GM12874 (cell line): ENCODE data around the gene ISY1.

Experiments
- TF ChIP-seq, protein P1 (sequence below): IDR thresholded peaks from 2 replicates; pipeline ENCODE4 v1.5.1; 2011; ENCODE audit warnings: low read depth, mild to moderate bottlenecking, control low read depth, low read length, moderate library complexity; ENCODE audit not compliant: insufficient read depth

ISY1 gene

DNA sequence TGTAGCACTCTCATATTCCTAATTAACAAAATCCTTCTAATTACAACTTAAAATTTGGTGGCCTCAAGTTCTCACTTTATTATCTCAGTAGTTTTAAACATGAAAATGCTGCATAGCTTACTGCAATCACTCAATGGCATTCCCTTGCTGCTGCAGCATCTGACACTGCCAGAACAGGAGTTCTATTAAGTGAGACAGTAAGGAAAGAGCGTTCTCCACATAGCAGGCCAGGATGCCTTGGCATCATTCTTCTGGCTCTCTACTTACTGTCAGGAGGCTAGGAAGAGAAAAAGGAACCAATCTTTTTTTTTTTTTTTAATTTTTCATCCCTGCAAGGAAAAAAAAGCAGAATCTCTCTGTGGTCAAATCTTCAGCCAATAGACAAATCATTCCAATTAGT is 19.6 kb upstream of the ISY1 start:
- TF ChIP-seq, protein P1, sequence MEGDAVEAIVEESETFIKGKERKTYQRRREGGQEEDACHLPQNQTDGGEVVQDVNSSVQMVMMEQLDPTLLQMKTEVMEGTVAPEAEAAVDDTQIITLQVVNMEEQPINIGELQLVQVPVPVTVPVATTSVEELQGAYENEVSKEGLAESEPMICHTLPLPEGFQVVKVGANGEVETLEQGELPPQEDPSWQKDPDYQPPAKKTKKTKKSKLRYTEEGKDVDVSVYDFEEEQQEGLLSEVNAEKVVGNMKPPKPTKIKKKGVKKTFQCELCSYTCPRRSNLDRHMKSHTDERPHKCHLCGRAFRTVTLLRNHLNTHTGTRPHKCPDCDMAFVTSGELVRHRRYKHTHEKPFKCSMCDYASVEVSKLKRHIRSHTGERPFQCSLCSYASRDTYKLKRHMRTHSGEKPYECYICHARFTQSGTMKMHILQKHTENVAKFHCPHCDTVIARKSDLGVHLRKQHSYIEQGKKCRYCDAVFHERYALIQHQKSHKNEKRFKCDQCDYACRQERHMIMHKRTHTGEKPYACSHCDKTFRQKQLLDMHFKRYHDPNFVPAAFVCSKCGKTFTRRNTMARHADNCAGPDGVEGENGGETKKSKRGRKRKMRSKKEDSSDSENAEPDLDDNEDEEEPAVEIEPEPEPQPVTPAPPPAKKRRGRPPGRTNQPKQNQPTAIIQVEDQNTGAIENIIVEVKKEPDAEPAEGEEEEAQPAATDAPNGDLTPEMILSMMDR = no peak

DNA sequence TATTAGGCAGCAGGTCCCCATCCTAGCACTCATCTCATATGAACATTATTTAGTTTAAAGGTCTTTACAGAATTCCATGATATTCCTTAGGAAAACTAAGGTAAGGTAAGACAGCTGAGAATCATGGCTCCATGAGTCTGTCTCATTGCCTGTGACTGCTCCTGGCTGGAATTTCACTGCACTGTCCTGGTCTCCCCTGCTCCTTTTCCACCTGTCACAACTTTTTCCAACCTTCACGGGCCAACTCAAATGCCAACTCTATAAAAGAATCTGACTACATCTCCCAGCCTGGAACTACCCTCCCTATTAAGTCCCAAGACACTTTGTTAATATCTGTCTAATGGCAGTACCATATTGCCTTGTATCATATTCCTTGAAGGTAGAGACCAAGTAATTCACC is 15.2 kb upstream of the ISY1 start:
- TF ChIP-seq, protein P1 = no peak

DNA sequence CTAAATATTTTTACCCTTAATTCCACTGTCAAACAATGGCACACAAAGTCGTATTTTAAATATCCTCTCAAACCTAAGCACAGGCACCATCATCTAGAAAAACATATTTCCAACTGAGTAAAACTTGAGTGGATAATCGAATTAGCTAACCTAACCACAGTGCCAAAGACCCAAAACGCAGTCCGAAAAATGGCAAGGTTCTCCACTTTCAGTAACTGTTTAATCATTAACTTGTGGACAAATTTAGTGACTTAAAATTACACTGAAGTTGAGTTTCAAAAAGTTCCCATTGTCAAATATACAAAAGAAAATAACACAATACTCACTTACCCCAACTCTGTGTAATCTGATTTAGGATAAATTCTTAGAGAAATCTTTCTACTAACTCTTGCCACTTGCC is 12.9 kb upstream of the ISY1 start:
- TF ChIP-seq, protein P1 = no peak

DNA sequence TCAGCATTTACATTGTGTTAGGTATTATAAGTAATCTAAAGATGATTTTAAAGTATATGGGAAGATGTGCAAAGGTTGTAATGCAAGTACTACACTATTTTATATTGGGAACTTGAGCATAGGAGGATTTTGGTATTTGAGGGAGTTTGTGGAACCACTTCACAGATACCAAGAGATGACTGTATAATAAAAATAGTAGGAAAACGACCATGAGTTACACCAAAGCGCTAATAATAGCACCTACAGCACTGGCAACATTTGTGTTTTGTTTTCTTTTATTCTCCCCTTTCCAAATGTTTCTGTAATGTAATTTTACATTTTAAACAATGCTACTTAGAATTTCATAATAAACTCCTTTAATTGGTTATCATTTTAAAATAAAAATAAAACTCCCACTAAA is 12.3 kb upstream of the ISY1 start:
- TF ChIP-seq, protein P1 = no peak

DNA sequence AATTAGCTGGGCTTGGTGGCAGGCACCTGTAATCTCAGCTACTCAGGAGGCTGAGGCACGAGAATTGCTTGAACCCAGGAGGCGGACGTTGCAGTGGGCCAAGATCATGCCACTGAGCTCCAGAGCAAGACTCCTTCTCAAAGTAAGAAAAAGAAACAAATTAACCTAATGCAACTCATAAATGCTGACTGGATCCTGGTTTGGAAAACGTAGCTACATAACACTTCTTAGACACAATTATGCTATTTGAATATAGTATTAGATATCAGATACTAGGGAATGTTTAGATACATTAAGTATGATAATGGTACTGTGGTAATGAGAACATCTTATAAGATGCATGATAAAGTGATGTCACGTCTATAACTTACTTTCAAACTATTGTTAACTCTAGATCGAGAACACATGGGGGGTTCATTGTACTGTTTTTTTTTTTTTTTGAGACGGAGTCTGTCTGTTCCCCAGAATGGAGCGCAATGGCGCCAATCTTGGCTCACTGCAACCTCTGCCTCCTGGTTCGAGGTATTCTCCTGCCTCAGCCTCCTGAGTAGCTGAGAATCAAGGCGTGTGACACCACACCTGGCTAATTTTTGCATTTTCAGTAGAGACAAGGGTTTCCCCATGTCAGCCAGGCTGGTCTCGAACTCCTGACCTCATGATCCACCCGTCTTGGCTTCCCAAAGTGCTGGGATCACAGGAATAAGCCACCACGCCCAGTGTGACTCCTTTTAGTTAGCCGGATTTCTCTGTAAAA is 5.9 kb upstream of the ISY1 start:
- TF ChIP-seq, protein P1 = no peak

DNA sequence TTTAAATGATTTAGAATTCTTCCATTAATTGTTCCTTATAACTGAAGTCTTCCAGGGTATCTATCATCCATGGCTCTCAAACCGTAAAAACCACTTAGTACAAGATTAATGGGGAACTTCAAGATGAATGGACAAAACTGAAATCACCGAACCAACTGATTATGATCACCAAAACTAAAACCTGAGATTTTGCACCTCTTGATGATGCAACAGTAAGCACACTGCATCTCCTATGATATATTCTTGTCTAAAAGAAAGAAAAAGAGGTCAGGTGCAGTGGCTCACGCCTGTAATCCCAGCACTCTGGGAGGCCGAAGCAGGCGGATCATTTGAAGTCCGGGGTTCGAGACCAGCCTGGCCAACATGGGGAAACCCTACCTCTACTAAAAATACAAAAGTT is 3.6 kb upstream of the ISY1 start:
- TF ChIP-seq, protein P1 = no peak

DNA sequence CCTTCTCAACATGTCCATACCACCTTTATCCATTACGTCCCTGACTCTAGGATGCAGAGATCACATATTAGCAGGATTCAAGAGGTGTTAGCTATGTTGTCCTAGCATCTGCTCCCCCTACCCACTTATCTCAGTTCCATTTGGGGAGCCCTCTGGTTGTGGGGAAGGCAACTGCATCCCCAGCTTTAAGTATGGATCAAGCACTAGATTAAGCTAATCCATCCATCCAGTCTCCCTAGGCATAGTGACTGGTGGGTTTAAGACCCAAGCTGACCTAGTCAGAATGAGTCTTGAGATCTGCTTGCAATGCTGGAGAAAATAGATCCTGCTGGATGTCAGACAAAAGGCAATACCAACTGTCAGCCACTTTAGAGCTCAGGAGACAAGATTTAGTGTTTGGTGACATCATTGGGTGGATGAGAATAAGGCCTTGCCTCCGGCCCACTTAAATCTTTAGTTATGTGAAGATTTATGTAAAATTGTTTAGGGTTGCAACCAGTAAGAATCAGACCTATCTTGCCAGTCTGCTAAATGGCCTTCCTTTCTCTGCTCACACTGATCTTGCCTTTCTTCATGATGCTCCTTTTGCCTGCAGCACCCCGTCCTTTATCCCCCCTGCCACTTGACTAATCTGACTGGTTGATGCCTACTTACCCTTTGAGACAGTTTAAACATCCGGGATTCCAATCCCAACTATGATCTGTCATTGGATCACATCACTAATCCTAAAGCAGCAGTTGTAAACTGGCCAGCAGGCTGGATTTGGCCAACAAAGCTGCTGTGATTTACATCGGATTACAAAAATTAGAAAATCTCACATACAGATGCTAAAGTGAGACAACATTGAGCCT is 2.1 kb upstream of the ISY1 start:
- TF ChIP-seq, protein P1 = 0 out of 2 replicates have a peak, but pooled peaks have one; percentile 21
